ENCODE results near the gene OR2W3.
A peak's percentile ranks its signal among the peaks of the same experiment; 100 is the strongest.

Gene OR2W3

GRCh38 chr1:247919952-247920351 is 24.6 kb downstream of the OR2W3 start, which contains the start of gene OR2T8:
TSS of gene OR2T8 (plus strand) at chr1:247920252. CDS start at chr1:247921018, 766 bp downstream.
- DNase-seq (ENCODE audit: low read depth): no peak

GRCh38 chr1:247923941-247924340 is 28.6 kb downstream of the OR2W3 start:
- no peak for DNase-seq (ENCODE audit: low read depth)

DNA sequence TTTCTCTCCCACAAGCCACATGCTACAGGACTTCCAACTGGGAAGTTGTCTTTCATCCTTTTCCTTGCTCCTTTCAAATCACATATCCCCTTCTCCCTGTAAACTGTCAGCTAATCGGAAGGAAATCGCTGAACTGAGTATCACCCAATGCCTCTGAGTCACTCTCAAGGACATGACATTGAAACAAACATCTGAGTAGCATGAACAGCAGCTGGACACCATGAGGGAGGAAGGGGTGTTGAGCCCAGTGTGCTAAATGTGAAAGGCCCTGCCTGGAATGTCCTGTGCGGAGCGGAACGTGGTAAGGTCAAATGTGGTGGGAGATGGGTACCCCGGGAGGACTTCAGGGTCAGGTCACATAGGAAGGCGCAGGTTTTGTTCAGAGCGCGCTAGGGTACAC is 29.5 kb downstream of the OR2W3 start, which contains the start of gene OR2AJ1:
TSS of gene OR2AJ1 (plus strand) at position 22 of the 400 bp plus-strand sequence. CDS start 8,880 bp downstream, outside the sequence.
- DNase-seq (ENCODE audit: low read depth): no peak

GRCh38 chr1:247933989-247934388 is 38.6 kb downstream of the OR2W3 start:
- no peak for DNase-seq (ENCODE audit: low read depth)

DNA sequence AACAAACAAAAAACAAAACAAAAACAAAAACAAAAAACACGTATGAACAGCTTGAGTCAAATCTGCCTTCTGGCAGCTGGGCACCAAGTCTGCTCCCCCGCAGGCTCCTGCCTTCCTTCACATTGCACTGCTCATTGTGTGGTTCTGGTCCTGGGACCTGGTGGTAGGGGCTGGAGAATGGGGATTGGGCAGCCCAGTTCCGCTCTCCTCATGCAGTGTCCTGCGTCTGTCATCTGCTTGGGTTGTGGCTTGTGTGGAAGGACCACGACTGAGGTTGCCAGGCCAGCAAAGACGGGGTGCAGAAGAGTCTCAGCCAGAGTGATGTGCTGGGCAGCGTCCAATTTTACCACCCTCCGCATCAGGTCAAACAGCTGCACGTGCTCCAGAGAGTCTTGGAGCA is 40.4 kb downstream of the OR2W3 start:
- no peak for DNase-seq (ENCODE audit: low read depth)

DNA sequence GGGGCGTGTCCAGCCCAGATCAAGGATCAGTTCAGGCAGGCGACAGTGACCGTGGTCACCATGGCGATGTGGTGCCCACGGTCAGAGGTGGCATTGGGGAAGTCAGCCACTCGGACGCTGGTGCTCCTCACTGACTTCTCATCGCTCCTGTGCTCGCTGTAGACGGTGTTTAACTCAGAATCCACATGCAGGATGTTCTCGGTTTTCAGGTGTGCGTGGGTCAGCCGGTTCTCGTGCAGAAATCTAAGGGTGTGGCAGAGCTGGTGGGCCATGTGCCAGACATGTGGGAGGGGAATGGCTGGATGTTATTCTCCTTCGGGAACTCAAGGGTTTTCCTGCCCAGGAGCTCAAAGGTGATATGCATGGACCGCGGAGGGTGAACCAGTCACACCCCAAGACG is 41.0 kb downstream of the OR2W3 start:
- no peak for DNase-seq (ENCODE audit: low read depth)

GRCh38 chr1:247936965-247937734 is 41.8 kb downstream of the OR2W3 start:
- peak; percentile 41 for DNase-seq (ENCODE audit: low read depth)

- no peak for DNase-seq (ENCODE audit: low read depth)
Observed at GRCh38 chr1:247942624-247943023, 47.2 kb downstream of the OR2W3 start.
